ENCODE results near the gene NSMCE3.

DNA sequence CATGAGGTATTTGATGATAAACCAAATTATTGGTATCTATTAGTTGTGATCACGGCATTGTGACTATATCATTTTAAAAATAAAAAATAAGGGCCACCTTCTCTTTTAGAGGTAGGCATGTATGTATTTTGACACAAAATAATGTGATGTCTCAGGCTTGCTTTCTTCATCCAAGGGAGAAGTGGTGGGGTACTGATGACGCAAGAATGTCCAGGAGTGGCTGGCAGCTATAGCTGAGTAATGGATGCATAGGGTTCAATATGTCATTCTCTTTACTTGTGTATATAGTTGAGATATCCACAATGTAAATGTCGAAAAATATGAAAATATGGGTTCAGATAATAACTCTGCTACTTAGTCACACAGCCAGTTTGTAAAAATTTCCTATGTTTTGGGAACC, 46.8 kb upstream of the NSMCE3 start:
- no peak for TF ChIP-seq POLR2A (IDR thresholded peaks at IDR 0.05)
- TF ChIP-seq, protein P1, sequence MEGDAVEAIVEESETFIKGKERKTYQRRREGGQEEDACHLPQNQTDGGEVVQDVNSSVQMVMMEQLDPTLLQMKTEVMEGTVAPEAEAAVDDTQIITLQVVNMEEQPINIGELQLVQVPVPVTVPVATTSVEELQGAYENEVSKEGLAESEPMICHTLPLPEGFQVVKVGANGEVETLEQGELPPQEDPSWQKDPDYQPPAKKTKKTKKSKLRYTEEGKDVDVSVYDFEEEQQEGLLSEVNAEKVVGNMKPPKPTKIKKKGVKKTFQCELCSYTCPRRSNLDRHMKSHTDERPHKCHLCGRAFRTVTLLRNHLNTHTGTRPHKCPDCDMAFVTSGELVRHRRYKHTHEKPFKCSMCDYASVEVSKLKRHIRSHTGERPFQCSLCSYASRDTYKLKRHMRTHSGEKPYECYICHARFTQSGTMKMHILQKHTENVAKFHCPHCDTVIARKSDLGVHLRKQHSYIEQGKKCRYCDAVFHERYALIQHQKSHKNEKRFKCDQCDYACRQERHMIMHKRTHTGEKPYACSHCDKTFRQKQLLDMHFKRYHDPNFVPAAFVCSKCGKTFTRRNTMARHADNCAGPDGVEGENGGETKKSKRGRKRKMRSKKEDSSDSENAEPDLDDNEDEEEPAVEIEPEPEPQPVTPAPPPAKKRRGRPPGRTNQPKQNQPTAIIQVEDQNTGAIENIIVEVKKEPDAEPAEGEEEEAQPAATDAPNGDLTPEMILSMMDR (IDR thresholded peaks at IDR 0.05): no peak
- no peak for TF ChIP-seq EP300 (IDR thresholded peaks at IDR 0.05)
